HUES6 (cell line): ENCODE data around the gene DUSP10.

Source experiments
- H3K27ac ChIP-seq: 2 replicates; pipeline ENCODE4 v1.7.0; 2013; ENCODE audit warnings: low read depth, mild to moderate bottlenecking, low read length, inconsistent platforms
- H3K27me3 ChIP-seq: 2 replicates; pipeline ENCODE4 v1.6.1; 2013; ENCODE audit warnings: low read length; ENCODE audit not compliant: control insufficient read depth, insufficient read depth
- H3K36me3 ChIP-seq: 2 replicates; pipeline ENCODE4 v1.6.1; 2013; ENCODE audit warnings: low read length; ENCODE audit not compliant: control insufficient read depth, insufficient read depth
- H3K4me1 ChIP-seq: 2 replicates; pipeline ENCODE4 v1.6.1; 2013; ENCODE audit warnings: low read length; ENCODE audit not compliant: control insufficient read depth, insufficient read depth
- H3K4me3 ChIP-seq: 2 replicates; pipeline ENCODE4 v1.5.1; 2013; ENCODE audit warnings: low read depth, low read length
- H3K9ac ChIP-seq: one replicate; pipeline ENCODE4 v1.6.1; 2013; ENCODE audit warnings: mild to moderate bottlenecking, low read length
- H3K9me3 ChIP-seq: 2 replicates; pipeline ENCODE4 v1.6.1; 2013; ENCODE audit warnings: low read depth, low read length; ENCODE audit not compliant: control insufficient read depth, insufficient read depth

The DUSP10 gene

DNA sequence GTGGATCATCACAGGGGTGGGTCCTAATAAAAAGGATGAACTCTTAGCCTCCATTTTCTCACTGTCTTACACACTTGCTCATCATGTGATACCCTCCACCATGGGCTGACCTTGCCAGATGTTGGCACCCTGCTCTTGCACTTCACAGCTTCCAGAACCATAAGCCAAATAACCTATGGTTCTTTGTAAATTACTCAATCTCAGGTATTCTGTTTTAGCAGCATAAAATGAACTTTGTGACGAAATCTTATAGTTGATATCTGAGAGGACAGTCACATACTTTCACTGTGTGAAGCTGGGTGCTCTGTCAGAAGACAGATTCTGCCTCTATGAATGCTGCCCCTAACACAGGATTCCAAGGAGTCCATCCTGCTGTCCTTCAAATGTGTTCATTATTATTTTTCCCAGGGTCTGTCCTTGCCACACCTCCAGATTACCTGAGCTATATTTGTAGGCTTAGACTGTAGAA, 13.8 kb downstream of the DUSP10 start:
- no peak overlapping the region for H3K27ac ChIP-seq
- H3K4me1 ChIP-seq: peaks cover 12% of the 10 kb centered on the region
- no peaks in the 10 kb centered on the region for H3K27me3 ChIP-seq
- H3K9me3 ChIP-seq: peaks cover 11% of the 10 kb centered on the region
- H3K9ac ChIP-seq: no peak overlapping the region
- H3K36me3 ChIP-seq: peaks cover 30% of the 10 kb centered on the region; the same call in 1 of the 2 replicates
- no peak overlapping the region for H3K4me3 ChIP-seq

DNA sequence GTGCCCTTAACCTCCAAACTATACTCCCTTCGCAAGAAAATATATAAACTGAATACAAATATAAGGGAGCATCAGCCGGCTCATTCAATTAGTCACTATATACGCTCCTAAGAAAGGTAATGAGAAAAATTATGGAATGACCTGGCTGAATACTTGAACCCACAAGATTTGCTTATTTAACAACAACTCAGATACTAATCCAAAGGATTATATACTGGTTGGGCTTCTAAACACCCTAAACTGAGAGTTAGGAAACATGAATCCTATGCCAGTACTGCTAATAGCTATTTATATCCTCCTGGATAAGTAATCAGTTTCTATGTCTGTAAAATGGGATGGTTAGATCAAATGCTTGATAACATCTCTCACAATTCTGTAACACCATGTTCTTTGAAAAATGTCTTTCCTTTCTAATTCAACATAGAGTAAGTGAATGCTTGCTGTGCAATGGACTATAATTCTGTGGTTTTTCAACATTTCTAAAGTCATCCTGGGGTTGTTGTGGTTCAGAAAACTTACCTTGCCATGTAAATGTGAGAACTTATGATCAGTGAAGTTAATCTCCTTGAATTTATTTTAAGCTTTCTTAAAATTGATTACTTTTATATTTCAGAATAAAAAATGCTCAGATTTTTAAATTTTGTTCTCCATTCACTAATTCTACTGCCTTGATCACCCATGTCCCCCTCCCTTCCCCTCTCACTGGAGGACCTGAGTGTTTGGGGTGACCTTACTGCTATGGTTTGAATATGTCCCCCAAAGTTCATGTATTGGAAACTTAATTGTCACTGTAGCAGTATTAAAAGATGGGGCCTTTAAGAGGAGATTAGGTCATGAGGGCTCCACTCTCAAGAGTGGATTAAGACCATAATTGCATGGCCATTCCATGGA, 14.5 kb downstream of the DUSP10 start:
- Histone ChIP-seq H3K27me3 (no peaks in the 10 kb centered on the region), H3K36me3 (peaks cover 35% of the 10 kb centered on the region; the same call in 1 of the 2 replicates), H3K4me3 (no peak overlapping the region), H3K4me1 (peaks cover 9% of the 10 kb centered on the region), H3K9me3 (peaks cover 14% of the 10 kb centered on the region), H3K27ac (no peak overlapping the region), H3K9ac (no peak overlapping the region)

DNA sequence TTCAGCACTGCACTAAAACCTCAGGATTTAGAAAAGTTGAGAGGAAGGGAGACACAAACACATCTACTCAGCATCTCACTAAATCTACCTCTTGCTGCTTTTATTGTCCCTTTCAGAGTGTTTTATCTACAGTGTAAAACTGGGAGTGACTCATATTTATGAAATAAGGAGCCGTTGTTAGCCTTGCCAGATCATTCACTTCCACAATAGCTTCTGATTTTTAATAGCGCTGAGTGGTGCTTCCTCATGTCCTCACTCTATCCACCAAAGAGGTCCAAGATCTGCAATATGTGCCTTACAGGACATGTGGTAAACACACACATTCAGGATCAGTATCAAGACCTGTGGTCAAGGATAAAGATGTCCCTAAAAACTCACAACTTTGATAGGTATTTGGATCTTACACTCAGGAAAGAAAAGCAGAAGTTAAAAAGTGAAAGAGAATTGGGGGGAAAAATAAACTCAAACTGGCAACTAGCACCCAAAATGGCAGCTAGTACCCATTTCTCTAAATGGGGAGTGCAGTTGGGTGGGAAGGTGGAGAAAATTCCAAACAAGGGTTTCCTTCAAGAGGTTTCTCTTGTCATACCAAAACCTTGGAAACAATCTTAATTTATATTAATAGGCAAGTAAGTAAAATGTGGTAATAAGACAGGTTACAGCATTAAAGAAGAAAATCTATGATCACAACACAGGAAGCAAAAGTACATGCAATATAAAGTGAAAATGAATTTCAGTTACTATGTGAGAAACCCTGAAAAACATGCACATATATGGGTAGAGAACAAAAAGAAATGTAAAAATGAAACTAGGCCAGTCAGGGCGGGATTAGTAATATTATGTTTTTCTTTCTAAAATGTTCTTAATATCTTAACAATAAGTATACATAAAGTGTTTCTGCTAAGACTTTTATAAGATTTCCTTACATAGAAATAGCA, 15.9 kb downstream of the DUSP10 start:
- Histone ChIP-seq H3K9me3 (peaks cover 22% of the 10 kb centered on the region), H3K4me1 (peaks cover 9% of the 10 kb centered on the region), H3K27ac (peak overlapping the region; percentile 21; the same call in 1 of the 2 replicates), H3K27me3 (no peaks in the 10 kb centered on the region), H3K36me3 (peaks cover 40% of the 10 kb centered on the region; the same call in 1 of the 2 replicates), H3K9ac (no peak overlapping the region), H3K4me3 (no peak overlapping the region)

DNA sequence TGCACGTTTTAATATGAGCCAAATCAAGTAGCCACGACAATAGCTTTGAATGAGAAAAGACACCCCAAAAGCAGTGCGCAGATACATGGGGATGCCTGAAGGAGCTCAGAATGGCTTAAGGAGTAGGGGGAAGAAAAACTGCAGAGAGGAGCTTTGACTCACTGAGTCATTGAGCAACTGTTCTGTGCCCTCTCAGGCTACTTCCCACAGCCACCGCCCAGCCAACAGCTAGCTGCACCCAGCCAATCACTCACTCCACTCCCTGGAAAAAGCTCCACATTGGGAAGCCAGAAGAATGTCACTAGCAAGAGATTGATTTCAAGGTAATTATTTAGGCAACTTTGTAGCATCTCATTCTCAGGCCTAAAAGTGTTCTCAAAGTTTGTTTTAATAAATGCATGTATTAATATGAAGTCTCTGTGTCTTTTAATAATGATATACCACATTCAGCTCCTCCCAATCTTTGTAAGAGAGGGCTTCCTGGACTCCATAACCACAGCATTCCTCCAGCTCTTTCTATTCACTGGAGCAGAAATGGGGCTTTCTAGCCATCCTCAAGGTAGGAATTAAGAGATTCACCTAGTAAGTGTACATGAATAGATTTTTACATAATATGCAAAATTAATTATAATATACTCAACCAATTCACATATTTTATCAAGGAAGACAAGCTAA, 16.8 kb downstream of the DUSP10 start:
- Histone ChIP-seq H3K4me1 (peaks cover 6% of the 10 kb centered on the region), H3K36me3 (peaks cover 37% of the 10 kb centered on the region; the same call in 1 of the 2 replicates), H3K27ac (no peak overlapping the region), H3K27me3 (no peaks in the 10 kb centered on the region), H3K9ac (no peak overlapping the region), H3K9me3 (peaks cover 22% of the 10 kb centered on the region), H3K4me3 (no peak overlapping the region)

DNA sequence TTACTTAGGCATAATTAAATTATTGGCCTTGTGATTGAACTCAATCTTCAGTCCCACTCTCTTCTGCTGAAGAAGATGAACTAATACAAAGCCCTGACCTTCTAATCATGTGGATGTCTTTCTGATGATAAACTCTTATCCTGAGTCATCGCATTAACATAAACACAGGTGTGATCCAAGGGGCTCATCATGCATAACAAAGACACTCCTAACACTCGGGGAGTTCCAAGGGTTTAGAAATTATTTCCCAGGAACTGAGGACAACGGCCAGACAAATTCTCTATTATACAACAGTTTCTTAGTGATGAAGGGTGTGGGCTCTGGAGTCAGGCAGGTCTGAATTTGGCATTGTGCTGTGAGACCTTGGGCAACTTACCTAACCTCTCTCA, 18.0 kb downstream of the DUSP10 start:
- Histone ChIP-seq H3K27ac (no peak overlapping the region; the same call in 1 of the 2 replicates), H3K36me3 (peaks cover 36% of the 10 kb centered on the region; the same call in 1 of the 2 replicates), H3K9me3 (peaks cover 22% of the 10 kb centered on the region), H3K9ac (no peak overlapping the region), H3K4me3 (no peak overlapping the region), H3K27me3 (no peaks in the 10 kb centered on the region), H3K4me1 (peaks cover 16% of the 10 kb centered on the region)

DNA sequence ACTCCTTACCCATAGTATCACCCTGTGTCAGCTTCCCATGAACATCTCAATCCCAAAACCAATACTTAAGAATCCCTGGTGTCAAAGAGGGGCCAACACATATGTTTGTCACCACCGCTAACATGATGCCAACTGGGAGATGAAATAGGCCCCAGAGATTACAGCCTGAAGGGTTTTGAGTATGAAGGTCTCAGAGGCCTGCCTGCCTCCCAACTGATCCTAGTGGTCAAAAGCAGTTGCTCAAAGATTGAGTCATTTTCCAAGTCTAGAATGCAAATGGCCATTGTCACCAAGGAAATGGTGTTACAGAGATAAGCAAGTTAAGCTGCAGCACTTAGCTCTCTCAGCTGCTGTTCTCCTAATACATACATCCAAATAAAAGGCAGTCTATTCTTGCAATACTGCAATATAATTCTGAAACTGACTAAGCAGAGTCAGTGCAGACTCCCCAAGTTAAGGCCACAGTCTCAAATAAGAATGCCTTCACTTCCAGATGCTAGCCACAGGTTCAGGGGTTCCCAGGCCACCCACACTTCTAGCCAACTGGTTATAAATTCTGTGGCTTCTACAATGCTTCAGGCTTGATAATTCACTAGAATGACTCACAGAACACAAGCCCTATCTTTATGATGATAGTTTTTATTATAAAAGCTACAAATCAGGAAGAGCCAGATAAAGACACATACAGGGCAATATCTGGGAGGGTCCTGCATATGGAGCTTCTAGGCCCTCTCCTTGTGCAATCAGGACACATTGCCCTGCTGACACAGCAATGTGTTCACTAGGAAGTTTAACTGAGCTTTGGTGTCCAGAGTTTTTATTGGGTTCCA, 18.7 kb downstream of the DUSP10 start:
- Histone ChIP-seq H3K27me3 (no peaks in the 10 kb centered on the region), H3K4me1 (peaks cover 22% of the 10 kb centered on the region), H3K36me3 (peaks cover 30% of the 10 kb centered on the region; the same call in 1 of the 2 replicates), H3K4me3 (no peak overlapping the region), H3K9me3 (peaks cover 22% of the 10 kb centered on the region), H3K27ac (no peak overlapping the region; the same call in 1 of the 2 replicates), H3K9ac (no peak overlapping the region)

DNA sequence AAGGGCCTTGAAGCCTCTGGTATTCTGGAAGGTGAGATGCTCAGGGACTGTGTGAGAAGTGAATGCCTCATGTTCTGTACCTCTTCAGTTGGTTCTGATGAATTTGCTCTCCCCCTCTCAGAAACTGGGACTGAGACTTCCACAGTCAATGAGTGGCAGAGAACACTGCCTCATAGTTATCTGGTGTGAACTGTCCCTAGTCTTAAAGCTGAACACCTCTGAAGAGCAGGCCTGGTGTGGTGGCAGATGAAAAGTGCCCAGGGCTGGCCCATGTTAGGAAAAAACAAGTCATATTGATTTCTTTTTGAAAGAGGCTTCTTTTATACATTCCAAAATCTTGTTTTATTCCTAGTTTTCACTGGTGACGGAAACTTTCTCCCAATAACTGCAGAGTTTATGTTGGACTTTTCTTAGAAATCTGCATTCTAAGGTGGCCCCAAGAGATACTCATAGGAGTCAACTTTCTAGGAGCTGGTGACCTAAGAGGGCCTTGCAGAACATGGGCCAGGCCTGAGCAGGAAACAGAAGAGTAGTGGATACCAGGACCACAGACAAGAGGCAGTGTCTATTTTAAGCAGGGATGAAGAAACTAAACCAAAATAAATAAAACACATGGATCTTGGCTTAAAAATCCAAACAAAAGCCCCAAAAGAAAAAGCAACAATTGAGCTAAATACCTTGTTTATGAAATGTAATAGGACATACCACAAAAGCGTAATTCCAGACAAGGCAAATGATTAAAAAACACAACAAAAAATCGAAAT, 19.5 kb downstream of the DUSP10 start:
- Histone ChIP-seq H3K9ac (no peak overlapping the region), H3K36me3 (peaks cover 25% of the 10 kb centered on the region; the same call in 1 of the 2 replicates), H3K4me3 (no peak overlapping the region), H3K9me3 (peaks cover 22% of the 10 kb centered on the region), H3K27me3 (no peaks in the 10 kb centered on the region), H3K4me1 (peaks cover 29% of the 10 kb centered on the region), H3K27ac (no peak overlapping the region)

DNA sequence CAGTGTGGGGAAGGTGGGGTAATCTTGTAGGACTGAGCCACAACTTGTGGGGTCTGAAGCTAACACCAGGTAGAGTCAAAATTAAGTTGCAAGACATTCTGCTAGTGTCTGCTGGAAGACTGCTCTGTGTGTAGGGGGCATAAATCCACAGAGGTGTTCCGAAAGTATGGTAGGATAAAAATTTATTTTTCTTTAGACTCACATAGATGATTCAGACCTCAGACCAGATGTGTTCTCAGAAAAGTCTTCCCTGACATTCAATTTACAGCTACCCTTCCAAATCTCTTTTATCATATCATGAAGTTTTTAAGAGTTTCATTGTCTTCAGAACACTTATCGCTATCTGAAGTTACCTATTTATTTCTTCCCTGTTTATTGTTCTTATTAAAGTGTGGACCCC, 21.3 kb downstream of the DUSP10 start:
- peaks cover 22% of the 10 kb centered on the region for H3K9me3 ChIP-seq
- peaks cover 45% of the 10 kb centered on the region for H3K4me1 ChIP-seq
- no peaks in the 10 kb centered on the region for H3K27me3 ChIP-seq
- peaks cover 25% of the 10 kb centered on the region; the same call in 1 of the 2 replicates for H3K36me3 ChIP-seq
- no peak overlapping the region for H3K9ac ChIP-seq
- no peak overlapping the region for H3K4me3 ChIP-seq
- no peak overlapping the region for H3K27ac ChIP-seq

DNA sequence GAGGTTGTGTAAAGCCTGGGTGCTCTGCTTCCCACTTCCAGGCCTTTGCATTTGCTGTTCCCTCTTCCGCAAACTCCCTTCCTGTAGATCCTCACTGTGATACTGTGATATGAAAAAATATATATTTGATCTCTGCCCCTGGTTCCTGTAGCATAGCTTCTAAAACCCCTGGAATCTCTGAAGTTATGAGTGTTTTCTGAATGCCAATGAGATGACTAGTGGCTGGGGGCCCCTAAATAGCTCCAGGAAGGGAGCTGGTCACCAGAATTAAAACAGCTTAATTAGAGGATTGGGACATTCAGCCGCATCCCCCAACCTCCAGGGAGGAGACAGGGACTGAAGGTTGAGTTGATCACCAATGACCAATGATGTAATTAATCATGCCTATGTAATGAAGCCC, 21.9 kb downstream of the DUSP10 start:
- peaks cover 22% of the 10 kb centered on the region for H3K9me3 ChIP-seq
- H3K27ac ChIP-seq: no peak overlapping the region
- no peak overlapping the region for H3K4me3 ChIP-seq
- no peaks in the 10 kb centered on the region for H3K27me3 ChIP-seq
- peaks cover 24% of the 10 kb centered on the region; the same call in 1 of the 2 replicates for H3K36me3 ChIP-seq
- peaks cover 51% of the 10 kb centered on the region for H3K4me1 ChIP-seq
- no peak overlapping the region for H3K9ac ChIP-seq
